Brain pericyte (primary cell): Measurements from ENCODE around the gene SELENOI.
A peak's percentile ranks its signal among the peaks of the same experiment; 100 is the strongest.
"Not testable (repeated sequence)": the region's sequence is repeated elsewhere in the genome, so short reads cannot be mapped to it uniquely, and the experiment has no call there.

ENCODE experiments used
- DNase-seq: peaks from one replicate; pipeline ENCODE4 v3.0.0-alpha.2; 2012; ENCODE audit warnings: low read depth, low spot score

SELENOI gene, protein sequence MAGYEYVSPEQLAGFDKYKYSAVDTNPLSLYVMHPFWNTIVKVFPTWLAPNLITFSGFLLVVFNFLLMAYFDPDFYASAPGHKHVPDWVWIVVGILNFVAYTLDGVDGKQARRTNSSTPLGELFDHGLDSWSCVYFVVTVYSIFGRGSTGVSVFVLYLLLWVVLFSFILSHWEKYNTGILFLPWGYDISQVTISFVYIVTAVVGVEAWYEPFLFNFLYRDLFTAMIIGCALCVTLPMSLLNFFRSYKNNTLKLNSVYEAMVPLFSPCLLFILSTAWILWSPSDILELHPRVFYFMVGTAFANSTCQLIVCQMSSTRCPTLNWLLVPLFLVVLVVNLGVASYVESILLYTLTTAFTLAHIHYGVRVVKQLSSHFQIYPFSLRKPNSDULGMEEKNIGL

DNA sequence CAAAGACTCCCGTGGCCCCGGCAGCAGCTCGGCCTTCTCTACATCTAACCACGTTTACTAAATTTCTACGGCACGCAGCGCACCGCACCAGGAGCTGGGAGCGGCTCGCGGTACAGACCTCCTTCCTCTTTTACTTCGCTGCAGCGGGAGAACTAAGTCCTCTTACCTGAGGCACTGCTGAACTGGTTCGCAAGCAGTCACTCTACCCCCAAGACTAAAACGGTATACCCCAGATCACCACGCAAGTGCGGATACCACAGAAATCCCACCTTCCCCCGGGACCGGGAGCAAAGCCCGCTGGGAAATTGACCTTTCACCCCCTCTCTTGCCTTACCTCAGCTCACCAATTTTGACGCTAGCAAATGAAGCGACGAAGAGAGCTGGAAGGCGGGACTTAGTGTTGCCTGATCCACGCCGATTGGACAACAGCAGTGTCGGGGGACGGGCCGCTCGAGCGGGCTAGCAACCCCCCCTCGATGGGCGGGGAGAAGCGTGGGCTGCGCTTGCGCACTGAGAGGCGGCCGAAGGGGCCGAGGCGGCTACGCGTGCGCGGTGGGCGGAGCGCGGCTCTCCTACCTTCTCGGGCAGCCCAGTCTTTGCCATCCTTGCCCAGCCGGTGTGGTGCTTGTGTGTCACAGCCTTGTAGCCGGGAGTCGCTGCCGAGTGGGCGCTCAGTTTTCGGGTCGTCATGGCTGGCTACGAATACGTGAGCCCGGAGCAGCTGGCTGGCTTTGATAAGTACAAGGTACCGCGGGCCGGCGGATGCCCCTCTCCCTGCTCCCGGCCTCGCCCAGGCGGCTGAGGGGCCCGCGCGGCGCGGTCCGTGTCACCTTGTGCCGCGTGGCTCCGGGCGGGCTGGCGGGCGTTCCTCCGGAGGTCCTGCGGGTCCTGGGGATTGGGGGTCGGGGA is at the start of gene SELENOI:
Gene SELENOI, plus strand, starts transcription at position 599 of the 909 bp plus-strand sequence. Its CDS starts 90 bp downstream, at position 689.
- DNase-seq = peak; percentile 98

DNA sequence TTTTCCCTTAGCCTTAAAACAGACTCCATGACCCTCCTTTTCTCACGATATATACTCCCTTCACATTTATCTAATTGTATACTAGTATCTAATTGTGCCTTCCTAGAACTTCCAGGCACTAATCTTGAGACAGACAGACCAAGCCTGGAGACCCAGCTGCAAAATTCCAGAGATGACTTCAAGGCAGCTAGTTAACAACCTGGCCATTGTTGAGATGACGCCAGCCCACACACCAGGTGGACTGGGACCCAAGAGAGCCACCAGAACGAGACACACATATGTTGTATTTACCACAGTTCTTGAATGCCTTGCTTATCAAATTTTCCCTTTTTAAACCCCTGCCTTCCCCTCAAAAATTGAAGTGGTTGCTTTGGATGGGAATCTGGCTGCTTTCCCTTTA is 48.9 kb upstream of the SELENOI start:
- no peak for DNase-seq

DNA sequence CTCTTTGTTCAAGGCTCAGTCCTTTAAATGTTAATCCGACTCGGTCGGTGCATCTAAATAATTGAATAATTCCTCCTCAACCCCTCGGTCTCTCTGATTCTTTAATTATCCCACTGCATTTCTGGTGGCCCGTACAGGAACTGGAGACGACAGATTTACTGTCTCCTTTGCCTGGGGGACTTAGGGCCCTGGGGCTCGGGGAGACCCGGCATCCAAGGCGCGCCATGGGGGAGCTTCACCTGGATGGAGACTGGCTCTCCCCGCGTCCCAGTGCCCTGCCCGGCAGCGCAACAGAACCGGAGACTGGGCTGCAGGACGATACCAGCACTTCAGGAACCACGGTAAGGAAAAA is 47.7 kb upstream of the SELENOI start:
- DNase-seq = no peak

DNA sequence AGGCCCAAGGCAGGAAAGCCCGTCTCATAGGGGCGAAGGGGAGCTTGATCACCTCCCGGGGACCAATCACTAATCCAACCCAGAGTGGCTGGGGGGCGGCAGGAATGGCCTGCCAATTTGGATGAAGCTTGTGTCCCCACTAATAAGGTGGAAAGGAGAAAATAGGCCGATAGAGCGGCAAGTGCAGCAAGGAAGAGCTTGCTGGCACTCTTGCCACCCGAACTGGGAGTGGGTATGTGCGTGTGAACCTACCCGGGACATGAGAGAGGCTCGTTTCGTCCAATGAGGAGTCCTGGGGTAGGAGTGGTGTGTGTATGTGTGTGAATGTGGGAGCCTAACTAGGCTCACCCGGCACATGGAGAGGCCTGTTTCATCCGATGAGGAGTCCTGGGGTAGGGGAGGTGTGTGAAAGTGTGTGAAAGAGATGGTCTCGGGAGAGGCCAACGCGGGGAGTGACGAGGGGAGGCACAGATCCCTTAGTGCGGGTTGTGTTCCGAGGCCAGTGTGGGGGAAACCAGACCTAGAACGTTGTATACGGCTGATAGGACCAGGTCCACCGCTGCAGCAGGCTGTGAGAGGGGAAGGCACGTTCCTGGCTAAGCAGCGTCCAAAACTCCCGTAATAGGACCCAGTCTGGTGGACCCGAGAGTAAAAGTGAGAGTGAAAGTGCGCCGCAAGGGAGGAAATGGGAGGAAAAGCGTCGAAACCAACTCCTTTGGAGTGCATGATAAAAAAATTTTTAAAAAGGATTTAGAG is 47.1 kb upstream of the SELENOI start:
- no peak for DNase-seq

DNA sequence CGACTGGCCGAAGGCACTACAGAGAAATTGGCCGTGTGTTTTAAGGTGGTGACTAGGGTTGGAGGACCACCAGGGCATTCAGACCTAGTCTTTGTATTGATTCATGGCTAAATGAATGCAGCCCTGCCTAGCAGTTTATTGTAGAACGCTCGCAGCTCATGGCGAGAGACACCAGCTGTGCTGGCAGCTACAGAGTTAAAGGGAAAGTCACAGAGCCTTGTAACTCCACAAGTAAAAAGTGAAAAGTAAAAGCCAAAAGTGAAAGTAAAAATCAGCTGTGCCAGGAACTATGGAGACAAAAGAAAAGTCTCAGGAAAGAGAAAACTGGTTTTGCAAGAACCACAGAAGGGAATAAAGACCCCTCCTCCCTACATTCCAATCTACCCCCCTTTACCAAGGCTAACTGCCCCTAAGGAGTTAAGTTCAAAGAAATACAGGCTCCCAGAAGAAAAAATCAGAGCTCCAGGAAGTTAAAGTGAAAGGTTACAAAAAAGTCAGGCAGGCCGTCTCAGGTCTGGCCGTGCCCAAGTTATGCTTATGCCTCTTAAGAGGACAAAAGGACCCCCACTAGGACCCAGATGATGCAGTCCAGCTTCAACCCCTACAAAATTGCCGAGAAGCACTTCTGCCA is 46.4 kb upstream of the SELENOI start:
- DNase-seq = peak; percentile 27

DNA sequence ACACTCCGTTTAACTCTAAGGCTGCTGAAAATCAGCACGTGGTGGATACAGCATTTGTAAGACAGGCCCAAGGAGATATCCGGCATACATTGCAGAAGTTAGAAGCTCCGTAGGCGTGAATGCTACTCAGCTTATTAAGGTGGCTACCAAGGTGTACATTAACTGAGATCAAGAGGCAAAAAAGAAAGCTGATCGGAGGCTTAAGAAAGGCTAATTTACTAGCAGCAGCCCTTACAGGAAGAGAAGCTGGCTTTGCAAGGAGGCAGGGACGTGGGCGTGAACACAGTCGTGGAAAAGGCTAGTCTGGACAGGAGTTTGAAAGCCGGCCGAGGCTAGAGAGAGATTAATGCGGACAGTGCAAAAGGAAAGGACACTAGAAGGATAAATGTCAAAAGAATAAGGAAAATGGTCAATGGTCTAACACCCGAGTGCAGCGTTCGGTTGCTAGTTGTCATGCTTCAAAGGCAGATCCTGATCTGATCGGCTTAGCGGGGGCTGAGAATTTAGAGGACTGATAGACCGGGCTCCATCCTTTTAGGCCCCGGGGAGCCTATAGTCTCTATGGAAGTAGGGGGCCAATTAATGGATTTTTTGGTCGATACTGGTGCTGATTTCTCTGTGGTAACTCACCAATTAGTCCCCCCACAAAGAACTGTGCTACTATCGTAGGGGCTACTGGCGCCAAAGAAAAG is 45.6 kb upstream of the SELENOI start:
- DNase-seq = no peak

DNA sequence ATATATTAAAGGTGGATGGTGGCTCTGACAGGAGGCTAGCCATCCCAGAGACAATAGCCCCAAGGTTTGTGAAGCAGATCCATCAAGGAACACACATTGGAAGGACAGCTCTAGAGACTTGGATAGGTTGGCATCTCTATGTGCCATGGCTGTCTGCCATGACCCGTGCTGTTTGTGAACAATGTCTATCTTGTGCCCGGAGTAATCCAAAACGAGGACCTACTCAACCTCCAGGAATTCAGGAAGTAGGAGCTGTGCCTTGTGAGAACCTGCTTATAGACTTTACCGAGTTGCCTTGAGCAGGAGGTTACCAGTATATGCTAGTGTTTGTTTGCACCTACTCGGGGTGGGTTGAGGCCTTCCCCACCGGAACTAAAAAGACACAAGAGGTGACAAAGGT is 43.1 kb upstream of the SELENOI start:
- DNase-seq = no peak

DNA sequence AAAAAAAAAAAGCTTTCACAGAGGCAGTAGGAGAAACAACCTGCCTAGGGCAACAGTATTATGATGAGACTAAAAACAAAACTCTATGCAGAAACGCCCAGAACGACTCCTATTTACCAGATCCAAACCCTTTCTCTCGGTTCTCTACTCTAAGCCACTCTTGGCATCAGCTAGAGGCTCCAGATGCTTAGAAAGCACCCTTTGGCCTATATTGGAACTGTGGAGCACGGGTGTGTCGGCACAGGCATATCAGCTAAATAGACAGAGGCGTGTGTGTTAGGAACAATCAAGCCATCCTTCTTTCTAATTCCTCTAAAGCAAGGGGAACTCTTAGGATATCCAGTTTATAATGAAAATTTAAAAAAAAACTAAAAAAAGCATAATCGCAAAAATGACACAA is 40.8 kb upstream of the SELENOI start:
- DNase-seq = not testable (repeated sequence)

DNA sequence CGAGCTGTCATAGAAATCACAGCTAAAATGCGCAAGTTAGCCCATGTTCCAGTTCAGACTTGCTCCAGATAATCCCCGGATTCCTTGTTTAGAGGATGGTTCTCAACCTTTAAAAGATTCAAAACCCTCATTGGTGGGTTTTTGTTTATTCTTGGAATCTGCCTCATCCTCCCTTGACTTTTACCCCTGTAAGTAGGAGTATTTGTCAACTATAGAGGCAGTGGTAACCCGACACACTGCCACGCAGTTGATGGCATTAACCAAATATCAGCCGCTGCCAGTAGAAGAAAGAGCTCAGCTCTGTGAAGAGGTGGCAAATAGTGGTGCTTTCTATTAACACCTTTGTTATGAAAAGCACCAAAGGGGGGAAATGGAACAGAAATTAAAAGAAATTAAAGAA is 40.4 kb upstream of the SELENOI start:
- DNase-seq = no peak

DNA sequence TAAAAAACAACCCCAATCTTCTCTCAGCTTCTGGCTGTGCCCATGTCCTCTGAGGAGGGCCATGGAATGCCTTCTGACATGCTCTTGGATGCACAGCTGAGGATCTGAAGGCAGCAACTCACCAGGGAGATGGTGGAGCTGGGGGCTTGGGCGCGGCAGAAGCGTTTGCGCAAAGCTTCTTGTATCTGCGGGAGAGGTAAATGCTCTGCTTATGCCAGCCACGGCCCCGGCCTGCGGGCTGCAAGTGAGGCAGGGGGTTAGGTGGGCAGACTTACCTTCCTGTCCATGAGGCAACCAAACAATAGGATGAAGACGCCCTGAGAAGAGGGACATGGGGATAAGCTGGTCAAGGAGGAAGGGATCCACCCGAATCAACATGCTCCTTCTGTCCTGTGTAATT is 36.0 kb upstream of the SELENOI start:
- no peak for DNase-seq

DNA sequence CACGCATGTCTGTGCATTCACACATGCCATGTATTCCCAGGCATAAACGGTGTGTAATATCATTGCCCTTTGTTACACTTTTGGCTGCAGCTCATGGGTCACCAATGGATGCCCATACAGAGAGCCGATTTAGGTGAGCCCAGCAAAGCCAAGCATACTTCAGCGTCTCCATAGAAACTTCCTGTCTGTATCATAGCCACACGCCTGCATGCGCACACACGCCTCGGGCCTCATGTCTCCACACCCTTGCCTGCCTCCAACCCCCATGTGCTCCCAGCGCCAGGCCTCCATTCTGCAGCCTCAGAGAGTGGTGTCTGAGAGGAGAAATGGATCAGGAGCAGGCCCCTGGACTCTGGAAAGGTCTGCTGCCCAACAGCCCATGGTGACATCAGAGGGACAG is 33.5 kb upstream of the SELENOI start:
- DNase-seq = no peak

DNA sequence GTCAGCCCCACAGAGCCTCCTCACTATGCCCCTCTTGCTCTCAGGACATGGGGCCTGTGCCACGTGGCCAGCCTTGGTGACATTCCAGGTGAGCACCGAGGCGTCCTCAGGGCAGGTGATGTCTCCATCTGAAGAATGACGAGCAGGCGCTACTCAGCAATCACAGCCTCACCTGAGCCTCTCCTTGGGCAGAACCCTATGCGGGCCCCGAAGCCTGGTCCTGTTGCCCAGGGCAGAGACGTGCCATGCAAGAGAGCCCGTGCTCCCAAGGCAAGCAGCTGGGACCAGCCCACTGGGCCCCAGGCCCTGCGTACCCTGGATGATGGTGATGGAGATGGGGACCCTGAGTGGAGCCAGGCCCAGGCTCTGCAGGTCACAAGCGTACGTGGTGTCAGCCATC is 32.5 kb upstream of the SELENOI start:
- no peak for DNase-seq

DNA sequence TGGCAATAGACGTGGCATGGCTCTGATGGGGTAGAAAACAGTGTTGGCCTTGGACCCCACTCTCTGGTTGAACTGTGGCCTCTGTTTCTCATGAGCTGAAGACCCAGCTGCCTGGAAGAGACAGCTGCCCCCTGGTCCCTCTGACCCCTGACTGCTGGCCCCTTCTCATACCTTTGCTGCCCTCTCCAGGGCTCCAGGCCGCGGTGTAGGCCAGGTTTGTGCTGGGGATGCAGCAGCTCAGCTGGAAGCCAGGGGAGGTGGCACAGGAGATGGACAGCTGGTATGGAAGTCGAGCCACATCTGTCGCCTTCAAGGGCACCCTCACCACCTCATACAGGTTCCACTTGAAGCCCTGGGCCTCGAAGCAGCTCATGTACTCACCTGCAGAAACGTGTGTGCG is 31.7 kb upstream of the SELENOI start:
- DNase-seq = no peak

DNA sequence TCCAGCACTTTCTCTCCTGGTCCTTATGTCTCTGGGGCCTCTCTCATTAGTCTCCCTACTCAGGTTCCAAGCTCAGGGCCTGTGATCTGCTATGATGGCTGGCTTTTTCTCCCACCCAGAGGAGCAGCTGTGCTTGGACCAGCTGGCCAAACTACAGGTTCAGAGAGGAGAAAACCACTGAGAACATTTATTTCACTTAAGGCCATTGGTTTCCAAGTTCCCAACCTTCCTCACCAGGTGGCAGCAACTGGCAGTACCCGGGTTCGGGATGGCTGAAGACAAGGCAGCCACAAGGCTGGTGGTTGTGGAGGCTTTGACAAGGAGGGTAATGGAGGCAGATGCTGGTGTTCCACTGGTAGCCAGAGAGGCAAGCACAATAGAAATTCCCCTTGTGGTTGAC is 29.9 kb upstream of the SELENOI start:
- no peak for DNase-seq

DNA sequence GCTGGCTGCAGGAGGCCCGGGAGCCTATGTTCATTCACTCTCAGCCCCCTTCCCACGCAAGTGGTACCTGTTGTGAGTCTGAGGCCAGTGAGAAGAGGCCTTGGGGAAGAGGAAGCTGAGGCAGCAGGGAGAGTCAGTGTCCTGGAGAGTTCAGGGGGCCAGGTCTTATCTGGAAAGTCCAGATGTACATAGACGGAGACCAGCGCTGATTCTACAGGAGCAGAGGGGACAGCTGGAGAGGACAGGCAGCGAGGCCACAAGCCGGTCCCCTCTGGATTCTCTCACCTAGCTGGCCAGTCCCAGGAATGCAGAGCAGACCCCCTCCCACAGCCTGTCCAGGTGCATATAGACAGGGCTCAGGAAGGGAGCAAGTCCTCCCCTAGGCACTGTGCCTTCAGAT is 29.1 kb upstream of the SELENOI start:
- no peak for DNase-seq

DNA sequence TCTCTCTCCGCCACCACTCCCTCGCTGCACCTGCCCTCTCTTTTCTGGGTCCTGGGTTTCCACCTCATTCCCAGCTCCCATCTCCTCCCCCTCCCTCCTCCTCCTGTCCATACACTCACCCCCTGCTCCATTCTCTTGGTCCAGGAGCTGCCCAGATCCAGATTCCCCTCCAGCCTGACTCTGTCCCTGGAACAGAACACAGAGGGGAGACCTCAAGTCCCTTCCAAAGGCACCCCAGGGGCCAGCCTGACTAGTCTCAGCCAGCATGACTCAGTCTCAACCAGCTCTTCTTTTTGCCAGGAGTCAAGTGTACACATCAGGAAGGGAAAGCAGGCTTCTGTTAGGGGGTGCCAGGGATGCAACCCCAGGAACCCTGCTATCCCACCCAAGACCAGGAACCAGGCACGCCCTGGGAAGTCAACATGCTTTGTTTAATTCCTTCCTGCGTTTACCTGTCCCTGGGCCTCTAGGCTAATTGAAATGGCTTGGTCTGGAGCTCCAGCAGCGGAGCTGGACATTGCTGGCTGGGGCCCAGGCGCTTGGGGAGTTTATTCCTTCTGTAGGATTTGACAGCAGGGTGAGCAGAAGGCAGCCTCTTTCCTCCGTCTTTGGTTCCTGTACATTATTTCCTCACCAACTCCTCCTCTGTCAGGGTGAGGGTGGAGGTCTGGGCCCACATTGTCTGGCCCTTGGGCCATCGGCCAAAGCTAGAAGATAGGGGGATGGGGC is 28.4 kb upstream of the SELENOI start:
- no peak for DNase-seq

DNA sequence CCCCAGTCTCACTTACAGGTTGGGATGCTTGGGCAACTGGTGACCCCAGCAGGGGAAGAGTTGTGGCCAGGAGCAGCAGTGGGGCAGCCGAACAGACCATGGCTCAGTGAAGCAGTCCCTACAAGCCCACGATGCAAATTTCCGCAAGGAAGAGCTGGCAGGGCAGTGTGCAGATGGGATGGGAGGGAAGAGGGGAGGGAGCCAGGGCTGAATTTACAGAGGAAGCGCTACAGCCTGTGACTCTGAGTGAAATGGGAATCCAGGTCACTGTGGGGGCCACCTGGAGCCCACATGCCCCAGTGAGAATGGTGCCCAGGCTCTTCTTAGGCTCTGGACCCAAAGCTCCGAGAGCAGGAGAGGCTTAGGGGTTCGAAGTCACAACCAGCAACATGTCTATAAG is 27.0 kb upstream of the SELENOI start:
- no peak for DNase-seq

DNA sequence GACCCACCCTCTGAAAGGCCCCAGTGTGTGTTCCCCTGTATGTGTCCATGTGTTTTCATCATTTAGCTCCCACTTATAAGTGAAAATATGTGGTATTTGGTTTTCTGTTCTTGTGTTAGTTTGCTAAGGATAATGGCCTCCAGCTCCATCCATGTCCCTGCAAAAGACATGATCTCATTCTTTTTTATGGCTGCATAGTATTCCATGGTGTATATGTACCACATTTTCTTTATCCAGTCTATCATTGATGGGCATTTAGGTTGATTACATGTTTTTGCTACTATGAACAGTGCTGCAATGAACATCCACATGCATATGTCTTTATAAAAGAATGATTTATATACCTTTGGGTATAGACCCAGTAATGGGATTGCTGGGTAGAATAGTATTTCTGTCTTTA is 21.5 kb upstream of the SELENOI start:
- DNase-seq = not testable (repeated sequence)

DNA sequence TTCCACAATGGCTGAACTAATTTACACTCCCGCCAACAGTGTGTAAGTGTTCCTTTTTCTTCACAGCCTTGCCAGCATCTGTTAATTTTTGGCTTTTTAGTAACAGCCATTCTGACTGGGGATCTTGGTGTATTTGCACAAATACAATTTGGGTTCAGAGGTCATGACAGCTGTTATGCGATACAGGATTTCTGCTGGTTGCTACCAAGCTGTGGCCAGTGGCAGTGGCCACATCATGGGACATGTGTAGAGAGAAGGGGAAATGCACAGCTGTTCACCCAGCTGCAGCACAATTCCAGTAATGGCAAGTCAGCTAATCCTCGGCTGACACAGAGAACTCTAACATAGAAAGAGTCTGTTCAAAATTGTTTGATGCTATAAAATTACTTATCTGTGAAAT is 21.0 kb upstream of the SELENOI start:
- DNase-seq = no peak

DNA sequence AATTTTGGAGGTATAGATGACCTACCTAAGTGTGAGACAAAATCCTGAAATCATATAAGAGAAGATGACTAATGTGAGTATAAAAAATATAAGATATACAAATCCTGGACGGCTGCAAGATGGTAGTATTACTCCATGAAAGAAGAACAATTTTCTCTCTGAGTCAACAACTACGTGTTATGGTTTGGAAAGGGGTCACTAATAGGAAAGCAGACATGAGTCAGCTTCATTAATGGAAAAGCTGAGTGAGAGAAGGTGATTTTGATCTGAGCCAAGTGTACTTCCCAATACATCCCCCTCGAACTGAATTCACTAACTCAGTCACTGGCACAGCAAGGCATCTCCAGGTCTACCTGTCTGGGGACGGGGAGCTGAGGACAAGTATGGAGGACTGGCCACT is 20.1 kb upstream of the SELENOI start:
- no peak for DNase-seq
